ENCODE results near the gene ZNF888.
"Not testable (repeated sequence)": the region's sequence is repeated elsewhere in the genome, so short reads cannot be mapped to it uniquely, and the experiment has no call there.

Gene ZNF888

DNA sequence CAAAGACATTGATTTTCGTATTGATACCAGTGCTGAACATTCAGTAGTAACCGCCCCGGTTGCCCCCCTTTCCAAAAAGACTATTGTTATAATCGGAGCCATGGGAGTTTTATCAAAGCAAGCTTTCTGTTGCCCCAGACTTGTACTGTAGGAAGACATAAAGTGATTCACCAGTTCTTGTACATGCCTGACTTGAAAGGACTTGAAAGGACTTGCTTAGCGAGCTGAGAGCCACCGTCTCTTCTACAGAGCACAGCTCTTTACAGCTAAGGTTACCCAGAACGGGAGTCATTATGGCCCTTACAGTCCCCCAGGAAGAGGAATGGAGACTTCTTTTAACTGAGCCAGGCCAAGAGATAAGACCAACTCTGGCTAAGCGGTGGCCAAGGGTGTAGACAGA is 34.4 kb upstream of the ZNF888 start:
- H3K4me3 ChIP-seq (ENCODE audit: low read length): no peak overlapping the region
- TF ChIP-seq, protein P1, sequence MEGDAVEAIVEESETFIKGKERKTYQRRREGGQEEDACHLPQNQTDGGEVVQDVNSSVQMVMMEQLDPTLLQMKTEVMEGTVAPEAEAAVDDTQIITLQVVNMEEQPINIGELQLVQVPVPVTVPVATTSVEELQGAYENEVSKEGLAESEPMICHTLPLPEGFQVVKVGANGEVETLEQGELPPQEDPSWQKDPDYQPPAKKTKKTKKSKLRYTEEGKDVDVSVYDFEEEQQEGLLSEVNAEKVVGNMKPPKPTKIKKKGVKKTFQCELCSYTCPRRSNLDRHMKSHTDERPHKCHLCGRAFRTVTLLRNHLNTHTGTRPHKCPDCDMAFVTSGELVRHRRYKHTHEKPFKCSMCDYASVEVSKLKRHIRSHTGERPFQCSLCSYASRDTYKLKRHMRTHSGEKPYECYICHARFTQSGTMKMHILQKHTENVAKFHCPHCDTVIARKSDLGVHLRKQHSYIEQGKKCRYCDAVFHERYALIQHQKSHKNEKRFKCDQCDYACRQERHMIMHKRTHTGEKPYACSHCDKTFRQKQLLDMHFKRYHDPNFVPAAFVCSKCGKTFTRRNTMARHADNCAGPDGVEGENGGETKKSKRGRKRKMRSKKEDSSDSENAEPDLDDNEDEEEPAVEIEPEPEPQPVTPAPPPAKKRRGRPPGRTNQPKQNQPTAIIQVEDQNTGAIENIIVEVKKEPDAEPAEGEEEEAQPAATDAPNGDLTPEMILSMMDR (conservative IDR thresholded peaks at IDR 0.05; ENCODE audit: low read length): no peak
- no peak for DNase-seq (ENCODE audit: low read depth)

DNA sequence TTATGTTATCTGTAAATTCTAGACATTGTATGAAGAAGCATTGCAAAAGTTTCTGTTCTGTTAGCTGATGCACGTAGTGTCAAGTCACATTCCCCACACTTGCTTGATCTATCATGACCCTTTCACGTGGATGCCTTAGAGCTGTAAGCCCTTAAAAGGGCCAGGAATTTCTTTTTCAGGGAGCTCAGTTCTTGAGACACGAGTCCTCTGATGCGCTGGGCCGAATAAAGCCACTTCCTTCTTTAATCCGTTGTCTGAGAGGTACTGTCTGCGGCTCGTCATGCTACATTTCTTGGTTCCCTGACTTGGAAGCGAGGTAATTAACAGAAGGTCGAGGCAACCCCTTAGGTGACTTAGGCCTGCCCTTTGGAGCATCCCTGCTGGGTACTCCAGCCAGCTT is 33.7 kb upstream of the ZNF888 start:
- DNase-seq (ENCODE audit: low read depth): no peak
- no peak overlapping the region for H3K4me3 ChIP-seq (ENCODE audit: low read length)
- TF ChIP-seq, protein P1 (conservative IDR thresholded peaks at IDR 0.05; ENCODE audit: low read length): no peak

DNA sequence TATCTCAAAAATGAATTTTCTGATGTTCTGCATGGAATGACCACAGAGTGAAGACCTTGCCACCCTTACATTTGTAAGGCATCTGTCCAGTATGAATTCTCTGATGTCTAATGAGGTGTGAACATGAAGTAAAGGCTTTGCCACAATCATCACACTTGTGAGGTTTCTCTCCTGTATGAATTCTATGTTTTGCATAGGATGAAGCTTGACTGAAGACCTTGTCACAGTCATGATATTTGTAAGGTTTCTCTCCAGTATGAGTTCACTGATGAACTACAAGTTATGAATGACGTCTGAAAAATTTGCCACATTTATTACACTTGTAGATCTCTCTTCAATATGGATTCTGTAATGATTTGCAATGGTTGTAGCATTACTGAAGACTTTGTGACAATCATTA is 26.2 kb upstream of the ZNF888 start:
- no peak for DNase-seq (ENCODE audit: low read depth)
- H3K4me3 ChIP-seq (ENCODE audit: low read length): no peak overlapping the region
- TF ChIP-seq, protein P1 (conservative IDR thresholded peaks at IDR 0.05; ENCODE audit: low read length): no peak

DNA sequence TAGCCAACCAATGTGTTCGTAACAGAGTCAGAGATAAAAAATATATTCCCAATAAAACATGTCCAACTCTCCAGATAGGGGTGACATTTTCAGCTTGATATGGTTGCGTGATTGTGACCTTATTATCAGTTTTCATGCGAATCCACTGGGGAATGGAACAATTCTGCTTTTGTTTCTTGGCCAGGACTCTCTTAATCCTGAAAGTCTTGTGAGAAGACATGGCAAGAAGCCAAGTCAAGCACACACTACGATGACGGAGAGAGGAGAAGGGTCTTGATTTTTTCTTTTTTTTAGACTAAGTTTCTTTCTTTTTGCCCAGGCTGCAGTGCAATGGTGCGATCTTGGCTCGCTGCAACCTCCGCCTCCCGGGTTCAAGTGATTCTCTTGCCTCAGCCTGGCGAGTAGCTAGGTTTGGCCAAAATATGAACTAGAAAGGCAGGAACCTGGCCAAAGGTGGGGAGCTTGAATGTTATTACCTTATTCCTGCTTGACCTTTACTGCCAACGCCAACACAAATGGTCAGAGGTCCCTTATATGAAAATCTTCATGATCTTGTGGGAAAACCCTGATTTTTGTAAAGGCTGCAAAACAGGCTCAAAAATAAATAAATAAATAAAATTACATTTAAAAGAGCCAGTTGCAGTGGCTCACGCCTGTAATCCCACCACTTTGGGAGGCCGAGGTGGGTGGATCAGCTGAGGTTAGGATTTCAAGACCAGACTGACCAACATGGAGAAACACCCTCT is 25.0 kb upstream of the ZNF888 start:
- DNase-seq (ENCODE audit: low read depth): no peak
- H3K4me3 ChIP-seq (ENCODE audit: low read length): no peak overlapping the region
- TF ChIP-seq, protein P1 (conservative IDR thresholded peaks at IDR 0.05; ENCODE audit: low read length): no peak

DNA sequence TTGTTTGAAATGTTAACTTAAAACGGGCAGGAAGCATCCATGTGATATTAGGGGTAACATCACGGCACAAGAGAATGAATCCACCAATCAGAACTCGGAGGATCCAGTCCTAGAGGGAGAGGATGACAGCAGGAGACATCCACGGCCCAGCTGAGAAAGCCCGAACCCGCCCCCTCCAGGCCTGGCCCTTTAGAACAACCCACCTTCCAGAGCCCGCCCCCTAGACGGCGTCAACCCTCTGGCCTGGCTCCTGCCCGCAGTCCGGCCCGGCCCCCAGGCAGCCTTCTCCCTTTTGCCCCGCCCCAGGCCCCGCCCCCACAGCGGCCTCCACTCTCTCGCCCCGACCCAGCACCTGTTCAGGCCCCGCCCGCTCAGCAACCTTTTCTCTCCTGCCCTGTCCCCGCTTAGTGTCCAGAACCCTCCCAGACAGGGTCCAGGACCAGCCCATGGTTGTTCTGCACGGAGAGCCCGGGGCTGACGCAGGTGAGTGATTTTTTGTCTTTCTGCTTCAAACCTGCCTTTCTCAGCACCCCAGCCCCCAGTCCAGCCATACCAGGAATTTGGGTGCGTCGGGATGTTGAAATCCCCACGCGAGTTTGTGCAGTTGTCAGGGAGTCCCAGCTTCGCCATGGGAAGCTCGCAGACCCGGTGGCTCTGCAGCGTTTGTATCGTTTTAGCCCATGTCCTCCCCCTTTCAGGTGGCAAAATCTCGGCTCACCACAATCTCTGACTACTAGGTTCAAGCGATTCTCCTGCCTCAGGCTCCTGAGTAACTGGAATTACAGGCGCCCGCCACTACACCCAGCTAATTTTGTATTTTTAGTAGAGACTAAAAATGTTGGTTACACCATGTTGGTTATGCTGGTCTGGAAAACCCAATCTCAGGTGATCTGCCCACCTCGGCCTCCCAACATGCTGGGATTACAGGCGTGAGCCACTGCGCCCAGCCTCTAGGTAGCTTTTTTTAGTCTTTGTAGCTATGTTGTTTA is 23.4 kb upstream of the ZNF888 start:
- TF ChIP-seq, protein P1 (conservative IDR thresholded peaks at IDR 0.05; ENCODE audit: low read length): no peak
- DNase-seq (ENCODE audit: low read depth): no peak
- no peak overlapping the region for H3K4me3 ChIP-seq (ENCODE audit: low read length)

DNA sequence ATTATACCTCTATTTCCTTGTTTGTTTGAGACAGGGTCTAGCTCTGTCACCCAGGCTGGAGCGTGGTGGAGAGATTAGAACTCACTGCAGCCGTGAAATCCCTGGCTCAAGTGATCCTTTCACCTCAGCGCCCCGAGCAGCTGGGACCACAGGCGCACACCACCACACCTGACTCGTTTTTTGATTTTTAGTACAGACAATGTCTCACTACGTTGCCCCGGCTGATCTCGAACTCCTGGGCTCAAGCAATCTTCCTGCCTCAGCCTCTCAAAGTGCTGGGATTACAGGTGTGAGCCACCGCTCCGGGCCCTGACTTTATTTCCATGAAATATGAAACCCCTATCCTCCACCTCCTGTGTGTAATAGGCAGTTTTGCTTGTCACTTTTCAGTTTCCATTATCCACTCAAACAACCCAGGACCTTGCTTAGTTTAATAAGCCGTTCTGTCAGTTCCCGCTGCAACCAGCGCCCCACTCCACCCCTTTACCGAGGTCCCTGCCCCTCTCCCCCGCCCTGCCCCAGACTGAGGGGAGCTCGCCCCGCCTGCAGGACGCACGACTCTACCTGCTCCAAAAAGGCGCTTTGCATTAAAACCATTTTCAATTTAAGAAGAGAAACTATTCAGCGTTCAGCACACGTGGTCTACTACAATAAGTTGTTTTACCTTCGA is 22.6 kb upstream of the ZNF888 start:
- no peak overlapping the region for H3K4me3 ChIP-seq (ENCODE audit: low read length)
- DNase-seq (ENCODE audit: low read depth): no peak
- TF ChIP-seq, protein P1 (conservative IDR thresholded peaks at IDR 0.05; ENCODE audit: low read length): no peak

DNA sequence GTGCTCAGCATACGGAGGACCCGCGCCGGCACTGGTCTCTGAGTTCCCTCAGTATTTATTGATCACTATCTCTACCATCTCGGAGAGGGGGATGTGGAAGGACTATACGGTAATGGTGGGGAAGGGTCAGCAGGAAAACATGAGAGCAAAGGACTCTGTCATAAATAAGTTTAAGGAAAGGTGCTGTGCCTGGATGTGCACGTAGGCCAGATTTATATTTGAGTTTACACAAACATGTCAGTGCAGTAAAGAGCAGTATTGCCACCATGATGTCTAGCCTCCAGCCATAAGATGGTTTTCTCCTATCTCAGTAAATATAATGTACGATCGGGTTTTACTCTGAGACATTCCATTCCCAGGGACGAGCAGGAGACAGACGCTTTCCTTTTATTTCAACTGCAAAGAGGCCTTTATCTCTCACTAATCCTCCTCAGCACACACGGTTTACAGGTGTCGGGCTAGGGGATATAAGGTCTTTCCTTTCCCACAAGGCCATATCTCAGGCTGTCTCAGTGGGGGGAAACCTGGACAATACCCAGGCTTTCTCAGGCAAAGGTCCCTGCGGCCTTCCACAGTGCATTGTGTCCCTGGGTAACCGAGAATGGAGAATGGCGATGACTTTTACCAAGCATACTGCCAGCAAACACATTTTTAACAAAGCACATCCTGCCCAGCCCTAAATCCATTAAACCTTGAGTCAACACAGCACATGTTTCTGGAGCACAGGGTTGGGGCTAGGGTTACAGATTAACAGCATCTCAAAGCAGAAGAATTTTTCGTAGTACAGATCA is 21.7 kb upstream of the ZNF888 start:
- not testable (repeated sequence) for DNase-seq (ENCODE audit: low read depth); H3K4me3 ChIP-seq (ENCODE audit: low read length)

All from AG10803 (cell line).